ENCODE data around the gene ACR. TPM values are rescaled to one million over a fixed set of nuclear protein-coding genes. Genes with fewer than 3 reads are reported as not detected.

The ACR gene
- total and polyA plus RNA-seq, 2 of the 13 experiments (the other 11 are each of a cell fraction or from before 2014, with no cell fraction given): 0.15 TPM; not detected in 1

DNA sequence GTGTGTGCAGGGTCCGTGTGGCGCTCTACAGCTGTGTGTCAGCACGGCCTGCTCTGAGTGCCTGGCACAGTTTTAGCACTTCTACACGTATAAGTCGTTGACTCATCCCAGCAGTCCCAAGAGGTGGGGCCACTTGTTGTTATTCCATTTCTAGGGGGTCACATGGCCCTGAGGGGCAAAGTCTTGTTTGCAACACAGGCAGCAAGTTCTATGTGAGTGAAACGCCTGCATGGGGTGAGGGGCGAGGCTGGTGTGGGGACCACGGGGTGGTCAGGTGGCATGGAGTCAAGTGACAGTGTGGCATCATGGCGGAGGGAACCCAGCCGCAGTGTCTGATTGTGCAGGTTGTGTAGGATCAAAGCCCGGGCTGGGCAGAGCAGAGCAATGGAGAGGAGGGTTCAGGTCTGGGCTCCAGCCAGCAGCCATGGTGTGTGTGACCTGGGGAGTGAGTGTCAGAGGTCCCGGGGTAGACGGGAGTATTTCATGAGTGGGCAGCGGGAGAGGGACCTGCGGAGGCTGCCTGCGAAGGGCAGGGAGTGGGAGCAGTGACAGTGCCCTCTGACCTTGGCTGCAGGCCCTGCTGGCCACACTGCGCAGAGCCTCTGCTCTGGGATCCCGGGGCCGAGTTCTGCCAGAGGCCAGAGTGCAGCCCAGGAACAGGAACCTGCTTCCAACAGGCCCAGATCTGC lies 37.5 kb upstream of the ACR start (continued):
- TF ChIP-seq, protein P1, sequence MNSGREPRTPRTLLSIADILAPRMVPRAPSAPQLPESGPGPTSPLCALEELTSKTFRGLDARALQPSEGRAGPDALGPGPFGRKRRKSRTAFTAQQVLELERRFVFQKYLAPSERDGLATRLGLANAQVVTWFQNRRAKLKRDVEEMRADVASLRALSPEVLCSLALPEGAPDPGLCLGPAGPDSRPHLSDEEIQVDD (CRISPR knock-in tag; IDR thresholded peaks at IDR 0.05; ENCODE audit: borderline replicate concordance): no peak
- TF ChIP-seq NFE2 (CRISPR knock-in tag; IDR thresholded peaks at IDR 0.05) (no peak; the same call in 1 of the 2 replicates), HNRNPH1 (optimal IDR thresholded peaks at IDR 0.05; ENCODE audit: low read depth, low read length) (no peak), YEATS4 (CRISPR knock-in tag; IDR thresholded peaks at IDR 0.05; ENCODE audit: borderline replicate concordance) (peak; percentile 96), ZNF333 (CRISPR knock-in tag; IDR thresholded peaks at IDR 0.05; ENCODE audit: borderline replicate concordance) (peak; percentile 56; the same call in 1 of the 2 replicates), IRX3 (CRISPR knock-in tag; IDR thresholded peaks at IDR 0.05; ENCODE audit: borderline replicate concordance, low read depth) (0 out of 2 replicates have a peak, but pooled peaks have one; percentile 42), SYNCRIP (IDR thresholded peaks at IDR 0.05; ENCODE audit: insufficient read depth, low read depth, low read length) (no peak), ASH2L (IDR thresholded peaks at IDR 0.05; ENCODE audit: insufficient read length, low read depth, low read length) (peak; percentile 83), ZNF343 (CRISPR knock-in tag; IDR thresholded peaks at IDR 0.05) (no peak), ZEB1 (IDR thresholded peaks at IDR 0.05; ENCODE audit: insufficient replicate concordance, low read depth) (no peak), GABPB1 (CRISPR knock-in tag; IDR thresholded peaks at IDR 0.05) (peak; percentile 24), MEF2D (CRISPR knock-in tag; IDR thresholded peaks at IDR 0.05) (peak; percentile 85)
- TF ChIP-seq, protein P2, sequence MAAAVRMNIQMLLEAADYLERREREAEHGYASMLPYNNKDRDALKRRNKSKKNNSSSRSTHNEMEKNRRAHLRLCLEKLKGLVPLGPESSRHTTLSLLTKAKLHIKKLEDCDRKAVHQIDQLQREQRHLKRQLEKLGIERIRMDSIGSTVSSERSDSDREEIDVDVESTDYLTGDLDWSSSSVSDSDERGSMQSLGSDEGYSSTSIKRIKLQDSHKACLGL (CRISPR knock-in tag; IDR thresholded peaks at IDR 0.05): peak; percentile 83; the same call in 1 of the 2 replicates
- TF ChIP-seq, protein P3, sequence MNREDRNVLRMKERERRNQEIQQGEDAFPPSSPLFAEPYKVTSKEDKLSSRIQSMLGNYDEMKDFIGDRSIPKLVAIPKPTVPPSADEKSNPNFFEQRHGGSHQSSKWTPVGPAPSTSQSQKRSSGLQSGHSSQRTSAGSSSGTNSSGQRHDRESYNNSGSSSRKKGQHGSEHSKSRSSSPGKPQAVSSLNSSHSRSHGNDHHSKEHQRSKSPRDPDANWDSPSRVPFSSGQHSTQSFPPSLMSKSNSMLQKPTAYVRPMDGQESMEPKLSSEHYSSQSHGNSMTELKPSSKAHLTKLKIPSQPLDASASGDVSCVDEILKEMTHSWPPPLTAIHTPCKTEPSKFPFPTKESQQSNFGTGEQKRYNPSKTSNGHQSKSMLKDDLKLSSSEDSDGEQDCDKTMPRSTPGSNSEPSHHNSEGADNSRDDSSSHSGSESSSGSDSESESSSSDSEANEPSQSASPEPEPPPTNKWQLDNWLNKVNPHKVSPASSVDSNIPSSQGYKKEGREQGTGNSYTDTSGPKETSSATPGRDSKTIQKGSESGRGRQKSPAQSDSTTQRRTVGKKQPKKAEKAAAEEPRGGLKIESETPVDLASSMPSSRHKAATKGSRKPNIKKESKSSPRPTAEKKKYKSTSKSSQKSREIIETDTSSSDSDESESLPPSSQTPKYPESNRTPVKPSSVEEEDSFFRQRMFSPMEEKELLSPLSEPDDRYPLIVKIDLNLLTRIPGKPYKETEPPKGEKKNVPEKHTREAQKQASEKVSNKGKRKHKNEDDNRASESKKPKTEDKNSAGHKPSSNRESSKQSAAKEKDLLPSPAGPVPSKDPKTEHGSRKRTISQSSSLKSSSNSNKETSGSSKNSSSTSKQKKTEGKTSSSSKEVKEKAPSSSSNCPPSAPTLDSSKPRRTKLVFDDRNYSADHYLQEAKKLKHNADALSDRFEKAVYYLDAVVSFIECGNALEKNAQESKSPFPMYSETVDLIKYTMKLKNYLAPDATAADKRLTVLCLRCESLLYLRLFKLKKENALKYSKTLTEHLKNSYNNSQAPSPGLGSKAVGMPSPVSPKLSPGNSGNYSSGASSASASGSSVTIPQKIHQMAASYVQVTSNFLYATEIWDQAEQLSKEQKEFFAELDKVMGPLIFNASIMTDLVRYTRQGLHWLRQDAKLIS (CRISPR knock-in tag; IDR thresholded peaks at IDR 0.05): no peak; the same call in 1 of the 2 replicates
- TF ChIP-seq, protein P4, sequence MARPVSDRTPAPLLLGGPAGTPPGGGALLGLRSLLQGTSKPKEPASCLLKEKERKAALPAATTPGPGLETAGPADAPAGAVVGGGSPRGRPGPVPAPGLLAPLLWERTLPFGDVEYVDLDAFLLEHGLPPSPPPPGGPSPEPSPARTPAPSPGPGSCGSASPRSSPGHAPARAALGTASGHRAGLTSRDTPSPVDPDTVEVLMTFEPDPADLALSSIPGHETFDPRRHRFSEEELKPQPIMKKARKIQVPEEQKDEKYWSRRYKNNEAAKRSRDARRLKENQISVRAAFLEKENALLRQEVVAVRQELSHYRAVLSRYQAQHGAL (CRISPR knock-in tag; IDR thresholded peaks at IDR 0.05; ENCODE audit: not compliant biosample characterization): no peak
- TF ChIP-seq, protein P5, sequence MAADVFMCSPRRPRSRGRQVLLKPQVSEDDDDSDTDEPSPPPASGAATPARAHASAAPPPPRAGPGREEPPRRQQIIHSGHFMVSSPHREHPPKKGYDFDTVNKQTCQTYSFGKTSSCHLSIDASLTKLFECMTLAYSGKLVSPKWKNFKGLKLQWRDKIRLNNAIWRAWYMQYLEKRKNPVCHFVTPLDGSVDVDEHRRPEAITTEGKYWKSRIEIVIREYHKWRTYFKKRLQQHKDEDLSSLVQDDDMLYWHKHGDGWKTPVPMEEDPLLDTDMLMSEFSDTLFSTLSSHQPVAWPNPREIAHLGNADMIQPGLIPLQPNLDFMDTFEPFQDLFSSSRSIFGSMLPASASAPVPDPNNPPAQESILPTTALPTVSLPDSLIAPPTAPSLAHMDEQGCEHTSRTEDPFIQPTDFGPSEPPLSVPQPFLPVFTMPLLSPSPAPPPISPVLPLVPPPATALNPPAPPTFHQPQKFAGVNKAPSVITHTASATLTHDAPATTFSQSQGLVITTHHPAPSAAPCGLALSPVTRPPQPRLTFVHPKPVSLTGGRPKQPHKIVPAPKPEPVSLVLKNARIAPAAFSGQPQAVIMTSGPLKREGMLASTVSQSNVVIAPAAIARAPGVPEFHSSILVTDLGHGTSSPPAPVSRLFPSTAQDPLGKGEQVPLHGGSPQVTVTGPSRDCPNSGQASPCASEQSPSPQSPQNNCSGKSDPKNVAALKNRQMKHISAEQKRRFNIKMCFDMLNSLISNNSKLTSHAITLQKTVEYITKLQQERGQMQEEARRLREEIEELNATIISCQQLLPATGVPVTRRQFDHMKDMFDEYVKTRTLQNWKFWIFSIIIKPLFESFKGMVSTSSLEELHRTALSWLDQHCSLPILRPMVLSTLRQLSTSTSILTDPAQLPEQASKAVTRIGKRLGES (CRISPR knock-in tag; IDR thresholded peaks at IDR 0.05; ENCODE audit: borderline replicate concordance): no peak
- TF ChIP-seq, protein P6, sequence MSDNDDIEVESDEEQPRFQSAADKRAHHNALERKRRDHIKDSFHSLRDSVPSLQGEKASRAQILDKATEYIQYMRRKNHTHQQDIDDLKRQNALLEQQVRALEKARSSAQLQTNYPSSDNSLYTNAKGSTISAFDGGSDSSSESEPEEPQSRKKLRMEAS (IDR thresholded peaks at IDR 0.05): peak; percentile 95

Measured in HepG2 (cell line).